ENCODE results near the gene AKAP13.

DNA sequence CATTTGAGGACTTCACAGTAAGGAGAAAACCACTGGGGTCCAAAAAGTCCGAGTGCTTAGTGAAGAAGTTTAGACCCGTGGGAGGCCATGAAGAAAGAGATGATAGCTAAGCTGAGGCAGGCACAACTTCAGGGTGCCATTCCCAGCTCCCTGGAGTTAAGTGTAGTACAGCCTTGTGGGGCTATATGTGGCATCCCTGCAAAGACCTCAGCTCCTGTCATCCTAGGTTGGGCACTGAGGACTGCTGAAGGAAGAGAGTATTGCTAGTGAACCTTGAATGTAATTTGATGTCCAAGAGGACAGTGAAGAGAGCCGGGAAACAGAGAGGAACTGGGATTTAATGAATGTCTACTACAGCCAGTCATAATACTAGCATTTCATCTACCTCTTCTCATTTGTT lies 162.1 kb downstream of the AKAP13 start:
- TF ChIP-seq FOXM1 (IDR thresholded peaks at IDR 0.05; ENCODE audit: borderline replicate concordance), result no peak
- TF ChIP-seq BHLHE40 (IDR thresholded peaks at IDR 0.05; ENCODE audit: borderline replicate concordance), result no peak

Data from HEK293T (cell line).